ACC112 (cell line): ENCODE measurements around the gene CRYGN.

Source experiments
- H2AFZ ChIP-seq: fragments of 200-600 bp; sonication (generic); one replicate; pipeline ENCODE4 v1.6.0; 2017; ENCODE audit warnings: antibody characterized with exemption, low read length; ENCODE audit not compliant: unreplicated experiment
- H3K27ac ChIP-seq: fragments of 200-600 bp; sonication (generic); 2 replicates; pipeline ENCODE4 v1.5.1; 2014; ENCODE audit warnings: low read depth, mild to moderate bottlenecking, antibody characterized with exemption, low read length, moderate library complexity
- H3K27me3 ChIP-seq: fragments of 200-600 bp; sonication (generic); 2 replicates; pipeline ENCODE4 v1.6.1; 2014; ENCODE audit warnings: mild to moderate bottlenecking, antibody characterized with exemption, low read length, moderate library complexity, mixed read lengths; ENCODE audit not compliant: insufficient read depth
- H3K36me3 ChIP-seq: fragments of 200-600 bp; sonication (generic); 2 replicates; pipeline ENCODE4 v1.6.1; 2016; ENCODE audit warnings: mild to moderate bottlenecking, antibody characterized with exemption, low read length, moderate library complexity, mixed read lengths; ENCODE audit not compliant: insufficient read depth
- H3K4me1 ChIP-seq: fragments of 200-600 bp; sonication (generic); one replicate; pipeline ENCODE4 v1.6.1; 2016; ENCODE audit warnings: low read length, mixed read lengths; ENCODE audit not compliant: insufficient read depth, unreplicated experiment, control insufficient read depth
- H3K4me3 ChIP-seq: fragments of 200-600 bp; sonication (generic); 2 replicates; pipeline ENCODE4 v1.5.1; 2014; ENCODE audit warnings: mild to moderate bottlenecking, low read depth, low read length
- H3K79me2 ChIP-seq: fragments of 200-600 bp; sonication (generic); one replicate; pipeline ENCODE4 v1.6.0; 2016; ENCODE audit warnings: low read length; ENCODE audit not compliant: control insufficient read depth, unreplicated experiment, insufficient read depth

CRYGN gene

DNA sequence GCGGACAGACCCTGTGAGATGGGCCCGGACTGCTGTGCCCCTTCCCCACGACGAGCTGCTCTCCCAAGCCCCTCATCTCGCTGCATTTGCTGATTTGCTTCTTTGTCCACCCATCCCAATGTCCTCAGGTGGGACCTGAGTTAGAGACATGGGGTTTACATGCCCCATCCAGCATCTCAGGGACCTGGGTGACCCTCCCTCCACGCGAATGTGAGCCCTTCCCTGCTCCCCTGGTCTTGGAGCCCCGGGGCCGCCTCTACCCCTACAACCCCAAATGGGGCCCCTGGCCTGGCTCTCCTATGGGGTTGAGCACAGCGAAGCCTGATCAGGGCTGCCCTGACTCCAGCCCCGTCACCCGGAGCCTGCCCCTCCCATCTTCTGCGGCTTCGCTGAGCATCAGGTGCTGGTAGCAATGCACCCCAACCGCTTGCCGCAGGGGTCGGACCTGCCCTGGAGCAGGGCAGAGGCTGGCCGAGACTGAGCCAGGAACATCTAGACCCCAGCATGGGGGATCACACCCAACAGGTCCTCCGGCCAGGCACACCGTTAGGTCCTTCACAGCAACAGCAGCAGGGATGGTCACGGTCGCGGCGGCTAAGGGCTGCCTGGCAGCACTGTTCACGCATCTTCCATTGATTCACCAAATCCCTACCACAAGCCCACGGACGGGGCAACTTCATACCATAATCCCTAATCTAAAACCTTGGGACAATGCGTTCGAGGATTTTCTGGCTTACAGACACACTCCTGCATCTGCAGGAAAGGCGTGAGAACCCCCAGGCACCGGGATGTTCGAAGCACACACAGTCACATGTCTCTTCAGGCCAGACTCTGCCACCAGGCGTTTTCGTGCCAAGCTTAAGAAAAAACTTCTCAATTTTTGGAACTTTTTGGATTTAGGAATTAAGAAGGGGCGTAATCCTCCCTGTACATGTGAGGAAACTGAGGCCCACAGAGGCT is 45.6 kb downstream of the CRYGN start:
- Histone ChIP-seq H3K4me3 (no peak overlapping the region), H3K27me3 (no peaks in the 10 kb centered on the region), H2AFZ (no peak overlapping the region), H3K36me3 (no peaks in the 10 kb centered on the region), H3K4me1 (peaks cover 6% of the 10 kb centered on the region), H3K79me2 (no peaks in the 10 kb centered on the region), H3K27ac (no peak overlapping the region)

- H3K36me3 ChIP-seq = no peaks in the 10 kb centered on the region
- H3K27ac ChIP-seq = no peak overlapping the region
- no peaks in the 10 kb centered on the region for H3K27me3 ChIP-seq
- H3K79me2 ChIP-seq = no peaks in the 10 kb centered on the region
- no peak overlapping the region for H3K4me3 ChIP-seq
- no peak overlapping the region for H2AFZ ChIP-seq
- peaks cover 6% of the 10 kb centered on the region for H3K4me1 ChIP-seq
Measured at GRCh38 chr7:151393031-151393977, 46.6 kb downstream of the CRYGN start.

DNA sequence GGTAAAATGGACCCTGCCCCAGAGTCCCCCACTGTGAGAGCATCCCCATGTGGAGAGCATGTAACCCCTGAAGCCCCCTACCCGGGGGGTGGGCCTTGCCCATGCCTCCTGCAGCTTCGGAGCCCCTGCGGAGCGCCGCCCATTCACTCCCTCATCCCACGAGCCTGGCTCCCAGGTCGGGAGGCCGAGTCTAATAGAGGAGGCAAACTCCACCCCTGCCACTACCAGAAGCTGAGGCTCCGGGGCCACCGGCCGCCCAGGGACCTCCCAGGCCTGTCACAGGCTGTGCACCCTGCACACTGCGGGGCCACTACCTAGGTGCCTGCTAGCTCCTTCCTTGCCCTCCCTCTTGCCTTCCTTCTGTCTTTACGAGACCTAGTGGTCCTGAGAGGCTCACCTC is 47.5 kb downstream of the CRYGN start:
- no peak overlapping the region for H3K4me3 ChIP-seq
- no peak overlapping the region for H2AFZ ChIP-seq
- H3K27ac ChIP-seq = no peak overlapping the region
- no peaks in the 10 kb centered on the region for H3K79me2 ChIP-seq
- H3K36me3 ChIP-seq = no peaks in the 10 kb centered on the region
- H3K27me3 ChIP-seq = no peaks in the 10 kb centered on the region
- H3K4me1 ChIP-seq = peaks cover 6% of the 10 kb centered on the region

- Histone ChIP-seq H2AFZ (no peak overlapping the region), H3K4me3 (no peak overlapping the region), H3K27ac (no peak overlapping the region), H3K4me1 (peaks cover 6% of the 10 kb centered on the region), H3K27me3 (no peaks in the 10 kb centered on the region), H3K79me2 (no peaks in the 10 kb centered on the region), H3K36me3 (no peaks in the 10 kb centered on the region)
Measured at GRCh38 chr7:151392002-151392401, 47.9 kb downstream of the CRYGN start.

- Histone ChIP-seq H3K27me3 (no peaks in the 10 kb centered on the region), H3K79me2 (no peaks in the 10 kb centered on the region), H2AFZ (no peak overlapping the region), H3K36me3 (no peaks in the 10 kb centered on the region), H3K4me3 (no peak overlapping the region), H3K27ac (no peak overlapping the region), H3K4me1 (peaks cover 6% of the 10 kb centered on the region)
Measured at GRCh38 chr7:151391358-151391730, 48.6 kb downstream of the CRYGN start.

GRCh38 chr7:151390598-151391357 is 49.2 kb downstream of the CRYGN start:
- H3K27ac ChIP-seq = no peak overlapping the region
- no peaks in the 10 kb centered on the region for H3K79me2 ChIP-seq
- no peaks in the 10 kb centered on the region for H3K27me3 ChIP-seq
- no peak overlapping the region for H3K4me3 ChIP-seq
- H2AFZ ChIP-seq = no peak overlapping the region
- no peaks in the 10 kb centered on the region for H3K36me3 ChIP-seq
- peaks cover 6% of the 10 kb centered on the region for H3K4me1 ChIP-seq

DNA sequence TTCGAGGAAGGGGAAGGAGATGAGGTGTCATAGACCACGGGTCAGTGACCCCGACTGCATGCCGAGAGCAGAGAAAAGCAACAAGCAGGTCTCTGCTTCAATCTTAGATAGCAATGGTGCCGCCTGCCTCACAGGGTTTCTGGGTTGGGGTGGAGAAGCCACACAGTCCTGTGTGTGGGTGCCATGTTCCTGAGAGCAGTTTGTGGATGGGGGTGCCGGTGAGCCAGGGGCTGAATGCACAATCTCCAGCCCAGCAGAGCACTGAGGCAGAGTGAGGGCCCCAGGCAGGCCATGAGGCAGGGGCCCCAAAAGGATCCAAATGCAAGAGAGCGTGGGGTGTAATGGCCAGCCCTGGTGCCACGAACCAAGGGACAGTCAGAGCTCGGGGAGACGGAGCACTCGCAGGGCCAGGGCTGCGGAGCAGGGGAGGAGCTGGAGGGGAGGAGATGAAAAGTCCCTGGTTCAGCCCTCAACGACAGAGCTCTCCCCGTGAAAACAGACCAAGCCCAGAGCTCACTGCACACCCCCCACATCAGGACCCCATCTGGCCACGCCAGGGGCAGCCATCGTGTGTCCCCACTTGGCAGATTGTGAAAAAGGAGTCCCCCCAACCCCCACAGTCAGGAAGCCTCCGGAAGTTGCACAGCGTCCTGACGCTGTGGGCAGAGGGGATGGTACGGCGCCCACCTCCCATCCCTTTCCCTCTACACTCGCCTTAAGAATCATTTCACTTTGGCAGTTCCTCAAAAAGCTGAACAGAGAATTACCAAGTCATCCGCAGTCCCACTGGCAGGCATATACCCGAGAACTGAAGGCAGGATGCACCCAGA is 50.0 kb downstream of the CRYGN start:
- H3K27ac ChIP-seq = no peak overlapping the region
- H3K79me2 ChIP-seq = no peaks in the 10 kb centered on the region
- H3K36me3 ChIP-seq = no peaks in the 10 kb centered on the region
- peaks cover 6% of the 10 kb centered on the region for H3K4me1 ChIP-seq
- H3K4me3 ChIP-seq = no peak overlapping the region
- no peaks in the 10 kb centered on the region for H3K27me3 ChIP-seq
- H2AFZ ChIP-seq = no peak overlapping the region

DNA sequence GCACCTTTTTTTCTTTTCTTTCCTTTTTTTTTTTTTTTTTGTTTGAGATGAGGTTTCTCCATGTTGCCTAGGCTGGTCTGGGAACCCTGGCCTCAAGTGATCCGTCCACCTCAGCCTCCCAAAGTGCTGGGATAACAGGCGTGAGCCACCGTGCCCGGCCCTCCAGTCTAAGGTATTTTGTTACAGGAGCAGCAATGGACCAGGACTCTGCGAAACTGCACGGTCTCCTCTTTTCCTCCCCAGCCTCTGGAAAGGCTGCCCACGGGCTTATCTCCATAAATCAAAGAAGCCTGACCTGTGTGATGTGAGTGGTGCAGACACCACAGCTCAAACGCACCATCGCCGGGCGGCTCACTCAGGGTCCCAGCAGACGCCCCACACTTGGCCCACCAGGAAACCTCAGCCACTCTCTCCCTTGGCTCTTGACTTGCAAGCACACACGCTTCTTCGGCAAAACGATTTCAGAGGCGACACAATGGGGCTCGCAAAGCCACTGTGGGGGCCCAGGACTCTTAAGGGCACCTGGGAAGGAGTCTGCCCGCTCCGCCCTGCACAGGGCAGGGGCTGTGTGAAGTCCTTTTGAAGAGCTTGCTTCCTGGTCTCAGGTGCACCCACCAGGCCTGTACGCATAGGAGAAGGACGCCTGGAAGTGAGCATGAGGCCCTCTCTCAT is 50.7 kb downstream of the CRYGN start:
- H2AFZ ChIP-seq = no peak overlapping the region
- no peak overlapping the region for H3K27ac ChIP-seq
- H3K36me3 ChIP-seq = no peaks in the 10 kb centered on the region
- H3K27me3 ChIP-seq = peaks cover 6% of the 10 kb centered on the region; the same call in 1 of the 2 replicates
- no peaks in the 10 kb centered on the region for H3K79me2 ChIP-seq
- H3K4me3 ChIP-seq = no peak overlapping the region
- H3K4me1 ChIP-seq = peaks cover 6% of the 10 kb centered on the region

- H3K4me3 ChIP-seq = no peak overlapping the region
- H3K79me2 ChIP-seq = no peaks in the 10 kb centered on the region
- H3K36me3 ChIP-seq = no peaks in the 10 kb centered on the region
- H2AFZ ChIP-seq = no peak overlapping the region
- no peak overlapping the region for H3K27ac ChIP-seq
- peaks cover 8% of the 10 kb centered on the region; the same call in 1 of the 2 replicates for H3K27me3 ChIP-seq
- H3K4me1 ChIP-seq = peaks cover 4% of the 10 kb centered on the region
Measured at GRCh38 chr7:151388430-151388829, 51.5 kb downstream of the CRYGN start.
